ENCODE data around the gene TGFBI. TPM values are rescaled to one million over a fixed set of nuclear protein-coding genes. Genes with fewer than 3 reads are reported as not detected.

TGFBI gene
- total RNA-seq, 1 donor: 281 TPM

DNA sequence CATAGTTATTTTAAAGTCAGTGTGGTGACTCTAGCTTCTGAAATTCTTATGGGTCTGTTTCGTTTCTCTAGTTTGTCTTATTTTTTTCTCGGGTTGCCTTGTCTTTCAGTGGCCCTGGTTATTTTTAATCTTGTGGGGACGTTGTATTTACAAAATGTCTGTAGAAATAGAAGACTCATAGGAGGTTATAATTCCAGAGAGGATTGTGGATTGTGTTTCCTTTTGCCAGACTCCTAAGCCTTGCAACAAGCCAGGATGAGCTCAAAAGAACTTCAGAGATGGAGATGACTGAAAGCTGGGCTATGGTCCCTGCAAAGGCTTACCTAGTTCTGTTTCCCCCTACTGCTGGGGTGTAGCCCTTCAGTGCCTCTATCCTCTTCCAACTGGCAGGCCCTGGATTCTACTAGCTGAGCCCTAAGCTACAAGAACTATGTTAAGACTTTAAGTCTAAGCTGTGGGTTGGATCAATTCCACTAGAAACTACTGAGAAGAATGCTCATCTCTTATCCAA is 41.8 kb upstream of the TGFBI start:
- DNase-seq (ENCODE audit: low read depth): no peak
- H3K4me3 ChIP-seq (ENCODE audit: low read depth, low read length): no peak overlapping the region
- TF ChIP-seq, protein P1, sequence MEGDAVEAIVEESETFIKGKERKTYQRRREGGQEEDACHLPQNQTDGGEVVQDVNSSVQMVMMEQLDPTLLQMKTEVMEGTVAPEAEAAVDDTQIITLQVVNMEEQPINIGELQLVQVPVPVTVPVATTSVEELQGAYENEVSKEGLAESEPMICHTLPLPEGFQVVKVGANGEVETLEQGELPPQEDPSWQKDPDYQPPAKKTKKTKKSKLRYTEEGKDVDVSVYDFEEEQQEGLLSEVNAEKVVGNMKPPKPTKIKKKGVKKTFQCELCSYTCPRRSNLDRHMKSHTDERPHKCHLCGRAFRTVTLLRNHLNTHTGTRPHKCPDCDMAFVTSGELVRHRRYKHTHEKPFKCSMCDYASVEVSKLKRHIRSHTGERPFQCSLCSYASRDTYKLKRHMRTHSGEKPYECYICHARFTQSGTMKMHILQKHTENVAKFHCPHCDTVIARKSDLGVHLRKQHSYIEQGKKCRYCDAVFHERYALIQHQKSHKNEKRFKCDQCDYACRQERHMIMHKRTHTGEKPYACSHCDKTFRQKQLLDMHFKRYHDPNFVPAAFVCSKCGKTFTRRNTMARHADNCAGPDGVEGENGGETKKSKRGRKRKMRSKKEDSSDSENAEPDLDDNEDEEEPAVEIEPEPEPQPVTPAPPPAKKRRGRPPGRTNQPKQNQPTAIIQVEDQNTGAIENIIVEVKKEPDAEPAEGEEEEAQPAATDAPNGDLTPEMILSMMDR (IDR thresholded peaks at IDR 0.05; ENCODE audit: insufficient read depth, low read depth, low read length): no peak

DNA sequence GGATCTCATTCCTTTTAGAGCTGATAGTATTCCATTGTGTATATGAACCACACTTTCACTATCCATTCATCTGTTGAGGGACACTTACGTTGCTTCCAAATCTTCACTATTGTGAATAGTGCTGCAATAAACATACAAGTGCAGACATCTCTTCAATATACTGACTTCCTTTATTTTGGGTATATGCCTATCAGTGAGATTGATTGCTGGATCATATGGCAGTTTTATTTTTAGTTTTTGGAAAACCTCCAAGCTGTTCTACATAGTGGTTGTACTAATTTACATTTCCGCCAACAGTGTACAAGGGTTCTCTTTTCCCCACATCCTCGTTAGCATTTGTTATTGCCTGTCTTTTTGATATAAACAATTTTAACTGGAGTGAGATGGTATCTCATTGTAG is 40.2 kb upstream of the TGFBI start:
- DNase-seq (ENCODE audit: low read depth): no peak
- H3K4me3 ChIP-seq (ENCODE audit: low read depth, low read length): no peak overlapping the region
- TF ChIP-seq, protein P1 (IDR thresholded peaks at IDR 0.05; ENCODE audit: insufficient read depth, low read depth, low read length): no peak

DNA sequence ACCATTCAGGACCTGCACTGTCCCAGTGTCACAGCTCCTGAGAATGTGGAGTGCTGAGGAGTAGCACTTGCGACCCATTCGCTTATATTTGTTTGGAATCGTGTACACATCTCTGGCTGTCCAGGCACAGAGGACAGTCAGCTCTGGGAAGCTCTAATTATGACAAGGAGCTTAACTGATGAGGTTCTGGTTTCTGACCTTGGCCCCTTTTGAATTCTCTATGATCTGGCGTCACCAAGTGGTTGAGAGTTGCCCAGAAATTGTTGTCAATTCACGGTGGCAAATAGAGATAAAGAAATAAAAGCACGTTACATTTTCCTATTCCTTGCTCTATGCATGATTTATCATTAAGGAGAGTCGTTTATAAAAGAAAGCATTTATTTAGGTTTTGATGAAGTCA is 39.1 kb upstream of the TGFBI start:
- TF ChIP-seq, protein P1 (IDR thresholded peaks at IDR 0.05; ENCODE audit: insufficient read depth, low read depth, low read length): no peak
- DNase-seq (ENCODE audit: low read depth): no peak
- no peak overlapping the region for H3K4me3 ChIP-seq (ENCODE audit: low read depth, low read length)

DNA sequence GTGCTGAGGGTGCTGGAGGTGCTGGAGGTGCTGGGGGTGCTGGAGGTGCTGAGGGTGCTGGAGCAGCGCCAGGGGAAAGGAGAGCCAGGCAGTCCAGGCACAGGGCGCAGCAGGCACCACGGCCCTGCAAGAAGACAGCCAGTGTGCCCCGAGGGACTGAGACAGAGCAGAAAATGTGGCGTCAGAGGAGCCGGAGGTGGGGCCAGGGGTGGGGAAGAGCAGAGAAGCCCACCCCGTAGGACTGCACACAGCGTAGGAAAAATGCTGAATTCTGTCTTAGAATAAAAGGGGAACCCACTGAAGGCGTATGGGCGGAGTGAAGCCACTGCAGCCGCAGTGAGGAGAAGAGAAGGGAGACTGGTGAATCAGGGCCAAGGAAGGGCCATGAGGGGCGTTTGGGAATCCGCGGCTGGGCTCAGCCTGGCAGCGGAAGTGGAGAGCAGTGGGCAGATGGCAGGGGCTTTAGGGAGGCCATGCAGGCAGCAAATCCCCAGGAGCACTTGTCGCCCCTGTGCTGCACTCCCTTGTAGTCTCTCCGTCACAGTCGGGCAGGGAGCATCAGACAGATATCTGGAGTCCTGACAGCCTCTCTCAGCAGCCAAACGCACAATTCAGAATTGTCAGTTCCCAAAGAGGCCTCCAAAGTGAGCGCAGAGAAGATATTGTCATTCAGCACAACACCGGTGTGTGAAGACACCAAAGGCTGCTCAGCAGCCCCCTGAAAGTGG is 38.1 kb upstream of the TGFBI start:
- H3K4me3 ChIP-seq (ENCODE audit: low read depth, low read length): no peak overlapping the region
- DNase-seq (ENCODE audit: low read depth): no peak
- TF ChIP-seq, protein P1 (IDR thresholded peaks at IDR 0.05; ENCODE audit: insufficient read depth, low read depth, low read length): no peak

DNA sequence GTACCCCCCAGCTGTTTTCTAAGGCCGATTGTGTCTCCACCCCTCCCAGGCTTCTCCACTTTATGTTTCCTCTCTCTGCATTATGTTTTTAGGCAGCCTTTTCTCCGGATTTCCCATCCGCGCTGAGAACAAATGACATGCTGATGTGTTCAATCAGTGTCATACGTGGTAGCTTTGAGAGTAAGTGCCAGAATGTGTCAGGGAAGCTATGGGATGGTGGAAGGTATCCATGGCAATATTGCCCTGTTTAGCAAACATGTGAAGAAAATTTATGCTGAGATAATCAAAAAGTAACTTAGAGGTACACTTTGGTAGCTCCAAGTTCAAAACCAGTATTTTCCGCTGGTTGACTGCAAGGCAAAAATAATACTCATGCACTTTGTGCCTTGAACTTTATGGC is 37.4 kb upstream of the TGFBI start:
- no peak overlapping the region for H3K4me3 ChIP-seq (ENCODE audit: low read depth, low read length)
- TF ChIP-seq, protein P1 (IDR thresholded peaks at IDR 0.05; ENCODE audit: insufficient read depth, low read depth, low read length): no peak
- no peak for DNase-seq (ENCODE audit: low read depth)

DNA sequence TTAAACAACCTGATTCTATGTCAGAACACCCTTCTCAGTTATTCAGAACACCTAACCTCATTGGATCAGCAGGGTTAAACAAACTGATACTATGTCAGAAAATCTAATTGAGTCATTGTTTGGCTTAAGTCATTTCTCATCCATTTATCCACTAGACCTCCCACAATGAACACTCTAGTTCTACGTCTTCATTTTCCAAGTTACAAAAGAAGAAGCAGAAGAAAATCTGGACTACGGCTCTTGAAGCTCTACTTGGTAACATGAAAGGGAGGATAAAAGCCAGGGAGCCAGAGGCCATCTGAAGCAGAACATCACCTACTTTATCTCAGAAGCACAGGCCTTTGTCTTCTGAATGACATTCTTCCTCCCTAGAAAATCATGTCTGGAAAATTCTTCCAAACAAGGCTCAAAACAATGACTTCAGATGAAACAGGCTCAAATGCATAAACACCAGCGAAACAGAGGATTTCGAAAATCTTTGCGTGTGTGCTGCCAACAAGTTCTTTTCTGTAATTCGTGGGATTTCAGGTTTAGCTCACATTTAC is 35.4 kb upstream of the TGFBI start:
- TF ChIP-seq, protein P1 (IDR thresholded peaks at IDR 0.05; ENCODE audit: insufficient read depth, low read depth, low read length): no peak
- no peak overlapping the region for H3K4me3 ChIP-seq (ENCODE audit: low read depth, low read length)
- no peak for DNase-seq (ENCODE audit: low read depth)
